Gastroesophageal sphincter (tissue), 3 donors: ENCODE data around the gene TPST2.

ENCODE experiments used
- EP300 ChIP-seq: sonication (generic); formaldehyde crosslinking; IDR thresholded peaks from one replicate; pipeline ENCODE4 v1.6.1; 2017; ENCODE audit warnings: antibody characterized with exemption, mild to moderate bottlenecking
- POLR2A ChIP-seq, 2 donors: fragments of 450-650 bp; IDR thresholded peaks; one replicate each; pipeline ENCODE4 v1.6.1; 2017; ENCODE audit warnings: antibody characterized with exemption in 2 of 2, mild to moderate bottlenecking in 2 of 2, moderate library complexity in 1 of 2
- TF ChIP-seq, protein P1 (sequence below), 4 experiments: fragments of 200-600 bp in 2 of 4; fragments of 450-650 bp in 2 of 4; sonication (generic) in 1 of 4; IDR thresholded peaks; one replicate each; pipeline ENCODE4 v1.5.1; 2017 to 2019; ENCODE audit warnings: antibody characterized with exemption in 4 of 4, mild to moderate bottlenecking in 2 of 4, moderate library complexity in 2 of 4

GRCh38 chr22:26485806-26486390, 104.0 kb downstream of the TPST2 start:
- TF ChIP-seq, protein P1, sequence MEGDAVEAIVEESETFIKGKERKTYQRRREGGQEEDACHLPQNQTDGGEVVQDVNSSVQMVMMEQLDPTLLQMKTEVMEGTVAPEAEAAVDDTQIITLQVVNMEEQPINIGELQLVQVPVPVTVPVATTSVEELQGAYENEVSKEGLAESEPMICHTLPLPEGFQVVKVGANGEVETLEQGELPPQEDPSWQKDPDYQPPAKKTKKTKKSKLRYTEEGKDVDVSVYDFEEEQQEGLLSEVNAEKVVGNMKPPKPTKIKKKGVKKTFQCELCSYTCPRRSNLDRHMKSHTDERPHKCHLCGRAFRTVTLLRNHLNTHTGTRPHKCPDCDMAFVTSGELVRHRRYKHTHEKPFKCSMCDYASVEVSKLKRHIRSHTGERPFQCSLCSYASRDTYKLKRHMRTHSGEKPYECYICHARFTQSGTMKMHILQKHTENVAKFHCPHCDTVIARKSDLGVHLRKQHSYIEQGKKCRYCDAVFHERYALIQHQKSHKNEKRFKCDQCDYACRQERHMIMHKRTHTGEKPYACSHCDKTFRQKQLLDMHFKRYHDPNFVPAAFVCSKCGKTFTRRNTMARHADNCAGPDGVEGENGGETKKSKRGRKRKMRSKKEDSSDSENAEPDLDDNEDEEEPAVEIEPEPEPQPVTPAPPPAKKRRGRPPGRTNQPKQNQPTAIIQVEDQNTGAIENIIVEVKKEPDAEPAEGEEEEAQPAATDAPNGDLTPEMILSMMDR (IDR thresholded peaks at IDR 0.05): no peak
- TF ChIP-seq EP300 (no peak), POLR2A (IDR thresholded peaks at IDR 0.05) (no peak)
